Mesendoderm (in vitro differentiated cells): ENCODE data around the gene COBL.

Experiments
- DNase-seq: peaks from one replicate; pipeline ENCODE4 v3.0.0; 2013
- H2AK5ac ChIP-seq: 2 replicates; pipeline ENCODE4 v1.6.1; 2013; ENCODE audit warnings: low read length, inconsistent platforms
- H2BK120ac ChIP-seq: 2 replicates; pipeline ENCODE4 v1.6.1; 2013; ENCODE audit warnings: low read depth, mild to moderate bottlenecking, low read length, moderate library complexity, mixed read lengths
- H2BK15ac ChIP-seq: replicated peaks from 2 replicates; pipeline ENCODE4 v1.6.1; 2013; ENCODE audit warnings: low read depth, mild to moderate bottlenecking, moderate library complexity
- H2BK5ac ChIP-seq: 2 replicates; pipeline ENCODE4 v1.6.1; 2013; ENCODE audit warnings: low read length, inconsistent platforms
- H3K18ac ChIP-seq: 2 replicates; pipeline ENCODE4 v1.6.1; 2013; ENCODE audit warnings: mild to moderate bottlenecking, low read length, mixed read lengths
- H3K23ac ChIP-seq: one replicate; pipeline ENCODE4 v1.6.1; 2013; ENCODE audit warnings: low read length
- H3K27ac ChIP-seq: 2 replicates; pipeline ENCODE4 v1.5.1; 2013; ENCODE audit warnings: low read depth, mild to moderate bottlenecking, inconsistent platforms, low read length, moderate library complexity
- H3K27me3 ChIP-seq: 2 replicates; pipeline ENCODE4 v1.6.1; 2013; ENCODE audit warnings: low read length, control low read depth, mild to moderate bottlenecking, inconsistent platforms; ENCODE audit not compliant: insufficient read depth, poor library complexity
- H3K36me3 ChIP-seq: 2 replicates; pipeline ENCODE4 v1.6.1; 2013; ENCODE audit warnings: low read length, inconsistent platforms; ENCODE audit not compliant: control insufficient read depth, insufficient read depth
- H3K4ac ChIP-seq: one replicate; pipeline ENCODE4 v1.6.1; 2013; ENCODE audit warnings: low read depth, mild to moderate bottlenecking, low read length, moderate library complexity
- H3K4me1 ChIP-seq: 2 replicates; pipeline ENCODE4 v1.6.1; 2013; ENCODE audit warnings: low read depth, low read length, inconsistent platforms; ENCODE audit not compliant: control insufficient read depth
- H3K4me2 ChIP-seq: 2 replicates; pipeline ENCODE4 v1.6.1; 2013; ENCODE audit warnings: low read length
- H3K4me3 ChIP-seq: 2 replicates; pipeline ENCODE4 v1.5.1; 2013; ENCODE audit warnings: mild to moderate bottlenecking, low read length
- H3K56ac ChIP-seq: one replicate; pipeline ENCODE4 v1.6.1; 2013; ENCODE audit warnings: low read length
- H3K79me1 ChIP-seq: 2 replicates; pipeline ENCODE4 v1.6.1; 2013; ENCODE audit warnings: low read length, inconsistent platforms
- H3K79me2 ChIP-seq: 2 replicates; pipeline ENCODE4 v1.6.1; 2013; ENCODE audit warnings: mild to moderate bottlenecking, low read length; ENCODE audit not compliant: control insufficient read depth, insufficient read depth
- H3K9ac ChIP-seq: 2 replicates; pipeline ENCODE4 v1.6.1; 2013; ENCODE audit warnings: low read length, inconsistent platforms
- H4K5ac ChIP-seq: one replicate; pipeline ENCODE4 v1.6.1; 2013; ENCODE audit warnings: low read length
- H4K8ac ChIP-seq: one replicate; pipeline ENCODE4 v1.6.1; 2013; ENCODE audit warnings: low read depth, mild to moderate bottlenecking, control low read depth, low read length, moderate library complexity
- WGBS: extraction: QIAGEN DNeasy Blood & Tissue Kit; methylation state at CpG from one replicate; pipeline ENCODE4 v1.1.7; 2013; ENCODE audit warnings: low lambda C conversion rate, missing lambda C conversion rate; ENCODE audit not compliant: insufficient coverage; ENCODE audit errors: extremely low coverage; 5-methylcytosine and 5-hydroxymethylcytosine counted together

Gene COBL

GRCh38 chr7:51234139-51234538, 82.5 kb downstream of the COBL start:
- Histone ChIP-seq H3K79me1 (no peaks in the 10 kb centered on the region), H4K5ac (no peak overlapping the region), H3K4me3 (no peak overlapping the region), H3K4ac (no peak overlapping the region), H3K27ac (no peak overlapping the region), H4K8ac (no peak overlapping the region), H2BK5ac (no peak overlapping the region), H3K79me2 (no peaks in the 10 kb centered on the region), H3K27me3 (no peaks in the 10 kb centered on the region), H3K4me1 (no peaks in the 10 kb centered on the region), H2BK120ac (no peak overlapping the region), H3K9ac (no peak overlapping the region), H3K18ac (no peak overlapping the region), H3K23ac (no peak overlapping the region), H2AK5ac (no peak overlapping the region), H3K36me3 (no peaks in the 10 kb centered on the region), H3K4me2 (no peak overlapping the region), H3K56ac (no peak overlapping the region), H2BK15ac (no peak overlapping the region)
- no CpG with 5 or more reads among the region's 13 CpGs for WGBS
- no peak for DNase-seq

GRCh38 chr7:51233374-51233773, 83.2 kb downstream of the COBL start:
- H2BK120ac ChIP-seq, result no peak overlapping the region
- H4K8ac ChIP-seq, result no peak overlapping the region
- H2BK15ac ChIP-seq, result no peak overlapping the region
- no peak overlapping the region for H3K18ac ChIP-seq
- H3K56ac ChIP-seq, result no peak overlapping the region
- no peak overlapping the region for H3K9ac ChIP-seq
- no peak overlapping the region for H3K27ac ChIP-seq
- DNase-seq, result no peak
- no peaks in the 10 kb centered on the region for H3K79me1 ChIP-seq
- H4K5ac ChIP-seq, result no peak overlapping the region
- H3K4ac ChIP-seq, result no peak overlapping the region
- no CpG with 5 or more reads among the region's 13 CpGs for WGBS
- H3K4me2 ChIP-seq, result no peak overlapping the region
- no peaks in the 10 kb centered on the region for H3K36me3 ChIP-seq
- no peaks in the 10 kb centered on the region for H3K4me1 ChIP-seq
- no peaks in the 10 kb centered on the region for H3K79me2 ChIP-seq
- no peak overlapping the region for H3K23ac ChIP-seq
- no peak overlapping the region for H3K4me3 ChIP-seq
- no peak overlapping the region for H2AK5ac ChIP-seq
- H3K27me3 ChIP-seq, result no peaks in the 10 kb centered on the region
- no peak overlapping the region for H2BK5ac ChIP-seq

- H3K4me3 ChIP-seq, result no peak overlapping the region
- no peak overlapping the region for H4K8ac ChIP-seq
- no peak overlapping the region for H3K27ac ChIP-seq
- H3K27me3 ChIP-seq, result no peaks in the 10 kb centered on the region
- H3K56ac ChIP-seq, result no peak overlapping the region
- H3K9ac ChIP-seq, result no peak overlapping the region
- H3K4me2 ChIP-seq, result no peak overlapping the region
- no CpG with 5 or more reads among the region's 5 CpGs for WGBS
- H4K5ac ChIP-seq, result no peak overlapping the region
- no peak for DNase-seq
- no peak overlapping the region for H2AK5ac ChIP-seq
- H3K79me2 ChIP-seq, result no peaks in the 10 kb centered on the region
- no peak overlapping the region for H3K4ac ChIP-seq
- no peak overlapping the region for H2BK15ac ChIP-seq
- H3K36me3 ChIP-seq, result no peaks in the 10 kb centered on the region
- H2BK5ac ChIP-seq, result no peak overlapping the region
- no peak overlapping the region for H3K18ac ChIP-seq
- H2BK120ac ChIP-seq, result no peak overlapping the region
- no peaks in the 10 kb centered on the region for H3K79me1 ChIP-seq
- no peak overlapping the region for H3K23ac ChIP-seq
- no peaks in the 10 kb centered on the region for H3K4me1 ChIP-seq
These were observed 85.9 kb downstream of the COBL start for GRCh38 chr7:51230723-51231122.

- H3K4me1 ChIP-seq, result no peaks in the 10 kb centered on the region
- no peak overlapping the region for H3K23ac ChIP-seq
- no peak overlapping the region for H3K27ac ChIP-seq
- H3K27me3 ChIP-seq, result no peaks in the 10 kb centered on the region
- no peaks in the 10 kb centered on the region for H3K79me2 ChIP-seq
- H2BK5ac ChIP-seq, result no peak overlapping the region
- H2AK5ac ChIP-seq, result no peak overlapping the region
- no peak overlapping the region for H3K18ac ChIP-seq
- H3K4ac ChIP-seq, result no peak overlapping the region
- no peak overlapping the region for H4K5ac ChIP-seq
- no peak overlapping the region for H3K9ac ChIP-seq
- WGBS, result no CpG with 5 or more reads among the region's 2 CpGs
- no peak overlapping the region for H2BK120ac ChIP-seq
- no peak overlapping the region for H2BK15ac ChIP-seq
- no peaks in the 10 kb centered on the region for H3K79me1 ChIP-seq
- no peak overlapping the region for H3K4me3 ChIP-seq
- no peak overlapping the region for H3K4me2 ChIP-seq
- no peaks in the 10 kb centered on the region for H3K36me3 ChIP-seq
- no peak for DNase-seq
- no peak overlapping the region for H4K8ac ChIP-seq
- H3K56ac ChIP-seq, result no peak overlapping the region
These were observed 86.3 kb downstream of the COBL start for GRCh38 chr7:51230324-51230625.

GRCh38 chr7:51229620-51230323, 86.8 kb downstream of the COBL start:
- Histone ChIP-seq H3K9ac (no peak overlapping the region), H3K4me2 (no peak overlapping the region), H2BK15ac (no peak overlapping the region), H3K79me1 (no peaks in the 10 kb centered on the region), H3K4me1 (no peaks in the 10 kb centered on the region), H3K23ac (no peak overlapping the region), H3K36me3 (no peaks in the 10 kb centered on the region), H3K27ac (no peak overlapping the region), H4K8ac (no peak overlapping the region), H4K5ac (no peak overlapping the region), H2BK5ac (no peak overlapping the region), H3K56ac (no peak overlapping the region), H3K4ac (no peak overlapping the region), H2AK5ac (no peak overlapping the region), H3K79me2 (no peaks in the 10 kb centered on the region), H3K27me3 (no peaks in the 10 kb centered on the region), H2BK120ac (no peak overlapping the region), H3K18ac (no peak overlapping the region), H3K4me3 (no peak overlapping the region)
- no CpG with 5 or more reads among the region's 11 CpGs for WGBS
- no peak for DNase-seq

- WGBS, result no CpG with 5 or more reads among the region's 18 CpGs
- DNase-seq, result no peak
These were observed 87.5 kb downstream of the COBL start for GRCh38 chr7:51229106-51229537.

More at GRCh38 chr7:51229106-51229537, 87.5 kb downstream of the COBL start:
- Histone ChIP-seq H3K9ac (no peak overlapping the region), H4K5ac (no peak overlapping the region), H2BK15ac (no peak overlapping the region), H3K4me3 (no peak overlapping the region), H2BK120ac (no peak overlapping the region), H2BK5ac (no peak overlapping the region), H3K27ac (no peak overlapping the region), H3K4ac (no peak overlapping the region), H3K27me3 (no peaks in the 10 kb centered on the region), H3K79me1 (no peaks in the 10 kb centered on the region), H3K18ac (no peak overlapping the region), H3K36me3 (no peaks in the 10 kb centered on the region), H4K8ac (no peak overlapping the region), H2AK5ac (no peak overlapping the region), H3K56ac (no peak overlapping the region), H3K23ac (no peak overlapping the region), H3K79me2 (no peaks in the 10 kb centered on the region), H3K4me2 (no peak overlapping the region), H3K4me1 (no peaks in the 10 kb centered on the region)
